Naive thymus-derived CD4-positive, alpha-beta T cell (primary cell): ENCODE data around the gene CLN3. TPM values are rescaled to one million over a fixed set of nuclear protein-coding genes. Genes with fewer than 3 reads are reported as not detected.

Source experiments
- polyA plus RNA-seq, 2 donors: library from polyadenylated mRNA; unstranded; fragments of 300-500 nt; fragmentation: Illumina TruSeq; gene quantifications; one replicate each; pipeline ENCODE4 v1.2.3, GENCODE V29; 2021
- total RNA-seq, 6 experiments: library from RNA in 5 of 6; stranded (reverse) in 5 of 6; gene quantifications; 1 replicate in 5 of 6; 2 replicates in 1 of 6; pipeline ENCODE4 v1.2.3 and lab custom pipeline; 2021 to 2026

CLN3 gene
- total and polyA plus RNA-seq, 7 experiments from 2014 or later = 16.0 to 76.3 (median 59.9) TPM

Other genes starting within 250 kb of the CLN3 start
- 10 to 100 TPM in 4 of 5 experiments, 1 to 10 TPM in 1; 6.0 to 19.9 (median 17.9) TPM for gene SBK1, start 199.5 kb downstream of the CLN3 start, total RNA-seq
- gene SBK1, start 199.5 kb downstream of the CLN3 start, polyA plus RNA-seq = 10 to 100 TPM in 1 of 2 donors, 1 to 10 TPM in 1; 4.2 to 10.0 TPM
- 1 to 10 TPM; 2.5 to 7.3 (median 5.6) TPM for gene NPIPB6, start 128.6 kb downstream of the CLN3 start, total RNA-seq
- not detected for gene NPIPB6, start 128.6 kb downstream of the CLN3 start, polyA plus RNA-seq
- gene EIF3CL, start 88.2 kb downstream of the CLN3 start, total RNA-seq = 10 to 100 TPM; 14.4 to 78.4 (median 23.3) TPM
- 10 to 100 TPM; 37.0 to 38.2 TPM for gene EIF3CL, start 88.2 kb downstream of the CLN3 start, polyA plus RNA-seq
- gene NPIPB7, start 19.7 kb downstream of the CLN3 start, total RNA-seq = under 1 TPM in 4 of 5 experiments, not detected in 1; 0.22 to 0.54 (median 0.25) TPM
- not detected for gene NPIPB7, start 19.7 kb downstream of the CLN3 start, polyA plus RNA-seq
- gene APOBR, start 2.6 kb upstream of the CLN3 start, total RNA-seq = 10 to 100 TPM in 2 of 5 experiments, 1 to 10 TPM in 3; 3.3 to 28.8 (median 8.2) TPM
- under 1 TPM; 0.22 to 0.79 TPM for gene APOBR, start 2.6 kb upstream of the CLN3 start, polyA plus RNA-seq
- gene IL27, start 14.8 kb upstream of the CLN3 start, total RNA-seq = under 1 TPM in 1 of 5 experiments, not detected in 4; 0.49 TPM
- gene IL27, start 14.8 kb upstream of the CLN3 start, polyA plus RNA-seq = not detected
- gene NUPR1, start 46.9 kb upstream of the CLN3 start, total RNA-seq = under 1 TPM in 2 of 5 experiments, not detected in 3; 0.05 to 0.11 TPM
- gene NUPR1, start 46.9 kb upstream of the CLN3 start, polyA plus RNA-seq = not detected
- gene SGF29, start 61.8 kb upstream of the CLN3 start, total RNA-seq = 10 to 100 TPM; 41.5 to 80.5 (median 55.0) TPM
- 10 to 100 TPM; 68.2 to 85.6 TPM for gene SGF29, start 61.8 kb upstream of the CLN3 start, polyA plus RNA-seq
- gene SULT1A2, start 105.0 kb upstream of the CLN3 start, total RNA-seq = under 1 TPM; 0.21 to 0.73 (median 0.56) TPM
- under 1 TPM in 1 of 2 donors, not detected in 1; 0.38 TPM for gene SULT1A2, start 105.0 kb upstream of the CLN3 start, polyA plus RNA-seq
- 10 to 100 TPM in 4 of 5 experiments, 1 to 10 TPM in 1; 9.2 to 70.8 (median 19.6) TPM for gene SULT1A1, start 118.0 kb upstream of the CLN3 start, total RNA-seq
- 10 to 100 TPM in 1 of 2 donors, 1 to 10 TPM in 1; 9.4 to 10.5 TPM for gene SULT1A1, start 118.0 kb upstream of the CLN3 start, polyA plus RNA-seq
- 1 to 10 TPM in 2 of 5 experiments, under 1 TPM in 2, not detected in 1; 0.88 to 3.0 (median 1.4) TPM for gene NPIPB8, start 146.0 kb upstream of the CLN3 start, total RNA-seq
- not detected for gene NPIPB8, start 146.0 kb upstream of the CLN3 start, polyA plus RNA-seq
- gene EIF3C, start 219.4 kb upstream of the CLN3 start, total RNA-seq = 100 to 1,000 TPM; 269 to 736 (median 377) TPM
- 100 to 1,000 TPM; 158 to 380 TPM for gene EIF3C, start 219.4 kb upstream of the CLN3 start, polyA plus RNA-seq